Gastroesophageal sphincter (tissue), 3 donors: Measurements from ENCODE around the gene BRD4.
A peak's percentile ranks its signal among the peaks of the same experiment; 100 is the strongest.

Experiments
- EP300 ChIP-seq: sonication (generic); formaldehyde crosslinking; IDR thresholded peaks from one replicate; pipeline ENCODE4 v1.6.1; 2017; ENCODE audit warnings: antibody characterized with exemption, mild to moderate bottlenecking
- POLR2A ChIP-seq, 2 donors: fragments of 450-650 bp; IDR thresholded peaks; one replicate each; pipeline ENCODE4 v1.6.1; 2017; ENCODE audit warnings: antibody characterized with exemption in 2 of 2, mild to moderate bottlenecking in 2 of 2, moderate library complexity in 1 of 2
- POLR2AphosphoS5 ChIP-seq: sonication (generic); formaldehyde crosslinking; IDR thresholded peaks from one replicate; pipeline ENCODE4 v1.6.1; 2017; ENCODE audit warnings: antibody characterized with exemption
- TF ChIP-seq, protein P1 (sequence below), 4 experiments: fragments of 200-600 bp in 2 of 4; fragments of 450-650 bp in 2 of 4; sonication (generic) in 1 of 4; IDR thresholded peaks; one replicate each; pipeline ENCODE4 v1.5.1; 2017 to 2019; ENCODE audit warnings: antibody characterized with exemption in 4 of 4, mild to moderate bottlenecking in 2 of 4, moderate library complexity in 2 of 4

DNA sequence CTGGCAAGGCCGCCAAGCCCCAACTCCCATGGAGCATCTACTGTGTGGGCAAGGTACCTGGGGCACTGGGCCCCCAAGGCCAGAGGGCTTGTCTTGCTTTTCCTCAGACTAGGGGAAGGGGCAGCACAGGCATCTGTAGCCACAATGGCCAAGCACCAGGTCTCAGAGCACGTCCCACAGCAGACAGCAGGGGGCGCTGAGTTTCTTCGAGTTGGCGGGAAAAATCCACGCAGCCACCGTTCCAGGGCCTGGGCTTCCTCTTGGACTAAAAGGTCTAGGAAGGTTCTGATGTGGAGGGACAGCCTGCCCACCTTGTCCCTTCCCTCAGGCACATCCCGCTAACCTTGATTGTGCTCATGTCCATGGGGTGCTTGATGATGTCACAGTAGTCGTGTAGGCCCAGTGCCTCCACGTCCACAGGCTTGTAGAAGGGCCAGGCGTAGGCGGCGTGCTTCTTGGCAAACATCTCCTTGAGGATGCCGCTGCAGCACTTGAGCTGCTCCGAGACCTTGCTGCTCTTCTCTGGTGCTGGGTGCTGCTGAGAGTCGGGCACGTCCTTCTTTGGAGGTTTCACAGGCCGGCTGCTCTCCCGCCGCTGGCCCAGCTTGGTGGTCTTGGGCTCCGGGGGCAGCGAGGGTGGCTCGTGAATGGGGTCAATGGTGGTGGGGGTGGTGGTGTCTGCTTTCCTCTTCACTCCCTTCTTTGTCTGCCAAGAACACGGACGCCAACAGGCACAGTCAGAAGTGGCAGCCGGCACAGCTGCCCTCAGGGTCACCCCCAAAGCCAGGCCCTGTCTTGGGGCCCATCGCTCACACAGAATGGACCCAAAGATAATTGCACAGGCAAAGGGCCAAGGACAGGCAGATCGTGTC lies 68.0 kb downstream of the BRD4 start:
- TF ChIP-seq EP300 (no peak), POLR2AphosphoS5 (peak; percentile 51), POLR2A (IDR thresholded peaks at IDR 0.05) (no peak)
- TF ChIP-seq, protein P1, sequence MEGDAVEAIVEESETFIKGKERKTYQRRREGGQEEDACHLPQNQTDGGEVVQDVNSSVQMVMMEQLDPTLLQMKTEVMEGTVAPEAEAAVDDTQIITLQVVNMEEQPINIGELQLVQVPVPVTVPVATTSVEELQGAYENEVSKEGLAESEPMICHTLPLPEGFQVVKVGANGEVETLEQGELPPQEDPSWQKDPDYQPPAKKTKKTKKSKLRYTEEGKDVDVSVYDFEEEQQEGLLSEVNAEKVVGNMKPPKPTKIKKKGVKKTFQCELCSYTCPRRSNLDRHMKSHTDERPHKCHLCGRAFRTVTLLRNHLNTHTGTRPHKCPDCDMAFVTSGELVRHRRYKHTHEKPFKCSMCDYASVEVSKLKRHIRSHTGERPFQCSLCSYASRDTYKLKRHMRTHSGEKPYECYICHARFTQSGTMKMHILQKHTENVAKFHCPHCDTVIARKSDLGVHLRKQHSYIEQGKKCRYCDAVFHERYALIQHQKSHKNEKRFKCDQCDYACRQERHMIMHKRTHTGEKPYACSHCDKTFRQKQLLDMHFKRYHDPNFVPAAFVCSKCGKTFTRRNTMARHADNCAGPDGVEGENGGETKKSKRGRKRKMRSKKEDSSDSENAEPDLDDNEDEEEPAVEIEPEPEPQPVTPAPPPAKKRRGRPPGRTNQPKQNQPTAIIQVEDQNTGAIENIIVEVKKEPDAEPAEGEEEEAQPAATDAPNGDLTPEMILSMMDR (IDR thresholded peaks at IDR 0.05) = peak in 3 of 4 experiments; percentile 89 to 93 (median 91)
